ENCODE measurements around the gene OMP. TPM values are rescaled to one million over a fixed set of nuclear protein-coding genes. Genes with fewer than 3 reads are reported as not detected.

Gene OMP
- polyA plus RNA-seq, 10 donors = not detected

- no peak for DNase-seq
Measured at GRCh38 chr11:77069336-77069968, 33.2 kb upstream of the OMP start.

DNA sequence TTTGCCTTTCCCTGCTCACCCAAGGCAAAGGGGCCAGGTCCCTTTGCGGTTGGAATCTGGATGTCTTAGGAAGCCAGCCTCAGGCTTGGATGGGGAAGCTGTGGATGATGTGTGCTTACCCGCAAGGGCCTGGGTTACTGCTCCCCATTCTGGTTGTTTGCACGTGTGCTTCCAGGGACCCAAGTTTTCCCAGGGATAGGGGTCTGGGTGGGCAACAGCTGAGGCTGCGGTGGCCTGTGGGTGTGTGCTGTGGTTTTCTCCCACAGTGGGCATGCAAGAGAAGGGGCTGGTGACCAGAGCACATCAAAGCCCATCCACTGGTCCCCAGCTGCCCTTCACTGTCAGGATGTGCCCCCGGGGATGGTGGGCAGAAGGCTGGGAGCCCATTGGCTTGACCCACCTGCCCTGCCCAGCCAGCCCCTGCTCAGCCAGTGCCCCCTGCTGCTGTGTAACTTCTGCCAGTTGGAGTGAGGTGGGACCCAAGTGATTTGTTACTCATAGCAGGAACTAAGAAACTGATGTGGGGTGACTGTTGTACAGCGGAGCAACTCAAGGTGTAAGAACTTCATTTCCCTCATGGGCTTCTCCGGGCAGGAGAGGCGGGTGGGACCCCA lies 32.6 kb upstream of the OMP start:
- no peak for DNase-seq

DNA sequence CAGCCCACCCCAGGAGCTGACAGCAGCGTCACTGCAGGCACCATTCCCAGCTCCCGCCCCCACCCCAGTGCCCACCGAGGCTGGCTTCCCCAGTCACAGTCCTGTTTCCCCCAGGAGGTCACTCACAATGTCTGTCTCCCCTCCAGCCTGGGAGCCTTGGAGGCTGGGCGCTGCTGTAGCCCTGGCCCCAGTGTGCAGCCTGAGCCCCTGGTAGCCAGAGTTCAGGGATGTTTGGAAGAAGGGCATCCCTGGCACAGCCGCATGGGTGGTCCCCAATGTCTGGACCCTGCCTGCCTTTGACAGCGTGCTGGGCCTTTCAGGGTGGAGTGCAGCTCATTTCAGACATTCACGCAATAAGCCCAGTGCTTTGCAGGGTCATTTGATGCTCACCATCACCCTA lies 31.6 kb upstream of the OMP start:
- no peak for DNase-seq

- no peak for DNase-seq
Measured at GRCh38 chr11:77071671-77072605, 30.7 kb upstream of the OMP start.

DNA sequence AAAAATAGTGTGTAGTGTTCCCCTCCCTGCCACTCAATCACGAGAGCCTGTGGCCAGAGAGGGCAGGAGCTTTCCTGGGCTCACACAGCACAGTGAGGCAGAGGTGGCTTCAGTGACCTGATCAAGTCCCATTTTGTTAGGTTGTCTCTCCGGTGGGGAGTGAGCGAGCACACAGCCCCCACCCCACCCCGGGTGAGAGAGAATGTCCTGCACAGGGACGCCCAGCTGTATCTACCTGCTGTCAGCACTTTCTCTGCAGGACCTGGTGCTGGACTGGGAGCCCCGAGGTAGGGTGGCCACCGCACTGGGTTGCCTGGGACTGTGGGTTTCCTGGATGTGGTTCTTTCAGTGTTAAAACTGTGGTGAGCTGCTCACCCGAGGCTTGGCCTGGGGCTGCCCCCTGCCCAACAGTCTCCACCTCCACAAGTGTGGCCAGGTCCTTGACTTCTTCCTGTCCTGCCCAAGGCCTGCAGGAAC lies 29.8 kb upstream of the OMP start:
- no peak for DNase-seq

- DNase-seq = peak; percentile 92 to 96 (median 92)
Measured at GRCh38 chr11:77073328-77074001, 29.2 kb upstream of the OMP start.

- DNase-seq = no peak
Measured at GRCh38 chr11:77074205-77074604, 28.4 kb upstream of the OMP start.

GRCh38 chr11:77074626-77075221 lies 27.9 kb upstream of the OMP start:
- no peak for DNase-seq

DNA sequence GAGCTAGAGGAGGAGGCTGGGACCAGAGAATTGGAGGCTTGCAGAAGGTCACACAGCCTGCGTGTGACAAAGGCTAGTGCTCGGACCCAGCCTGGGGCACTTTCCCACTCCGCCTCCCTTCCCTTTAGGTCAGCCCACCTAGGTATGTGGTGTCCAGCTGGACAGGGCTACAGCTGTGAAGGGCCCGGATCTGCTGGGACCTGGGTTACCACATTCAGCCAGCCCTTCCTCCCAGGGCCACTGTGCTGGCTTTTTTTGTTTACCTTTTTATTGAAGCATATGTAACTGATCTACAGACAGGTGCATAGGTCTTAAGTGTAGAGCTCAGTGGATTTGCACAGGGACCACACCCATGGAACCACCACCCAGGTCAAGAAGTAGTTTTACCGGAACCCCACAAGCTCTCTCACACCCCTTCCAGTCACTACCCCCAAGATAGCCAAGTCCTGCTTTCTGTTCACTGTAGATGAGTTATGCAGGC lies 27.2 kb upstream of the OMP start:
- no peak for DNase-seq

DNA sequence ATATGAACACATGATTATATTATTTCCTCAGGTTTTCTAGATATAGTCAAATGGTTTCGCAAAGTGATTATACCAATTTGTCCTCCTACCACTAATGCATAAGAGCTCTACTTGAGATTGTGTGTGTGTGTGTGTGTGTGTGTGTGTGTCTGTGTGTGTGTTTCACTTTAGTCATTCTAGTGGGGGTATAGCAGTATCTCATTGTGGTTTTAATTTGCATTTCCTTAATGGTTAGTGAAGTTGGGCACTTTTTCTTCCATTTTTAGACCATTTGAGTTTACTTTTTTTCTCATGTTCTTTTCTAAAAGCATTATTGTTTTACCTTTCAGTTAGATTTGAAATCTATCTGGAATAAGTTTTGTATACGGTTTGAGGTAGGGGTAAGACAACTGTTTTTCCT lies 23.0 kb upstream of the OMP start:
- no peak for DNase-seq

DNA sequence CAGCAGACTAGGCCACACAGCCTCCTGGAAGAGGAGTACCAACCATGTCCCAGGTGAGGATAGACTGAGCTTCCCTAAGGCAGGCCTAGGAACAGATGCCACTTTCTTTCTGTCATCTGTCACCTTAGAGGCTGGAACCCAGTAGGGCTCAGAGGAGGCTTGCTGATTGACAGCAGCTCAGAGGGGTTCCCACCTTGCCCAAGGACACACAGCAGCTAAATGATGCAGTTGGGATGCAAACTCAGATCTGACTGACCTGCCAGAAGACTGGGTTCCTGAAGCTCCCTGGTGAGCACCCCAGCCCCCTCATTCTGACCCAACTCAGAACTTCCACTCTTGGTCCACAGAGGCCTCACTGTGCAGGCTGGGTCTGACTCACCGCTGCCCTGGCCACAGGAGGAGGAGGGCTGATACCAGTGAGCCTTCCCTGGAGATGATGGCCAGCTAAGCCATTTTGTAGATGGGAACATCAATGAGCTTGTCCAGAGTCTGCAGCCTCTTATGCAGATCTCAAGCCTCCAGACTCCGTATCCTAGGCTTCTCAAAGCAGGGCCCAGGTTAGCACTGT lies 21.9 kb upstream of the OMP start:
- no peak for DNase-seq

DNA sequence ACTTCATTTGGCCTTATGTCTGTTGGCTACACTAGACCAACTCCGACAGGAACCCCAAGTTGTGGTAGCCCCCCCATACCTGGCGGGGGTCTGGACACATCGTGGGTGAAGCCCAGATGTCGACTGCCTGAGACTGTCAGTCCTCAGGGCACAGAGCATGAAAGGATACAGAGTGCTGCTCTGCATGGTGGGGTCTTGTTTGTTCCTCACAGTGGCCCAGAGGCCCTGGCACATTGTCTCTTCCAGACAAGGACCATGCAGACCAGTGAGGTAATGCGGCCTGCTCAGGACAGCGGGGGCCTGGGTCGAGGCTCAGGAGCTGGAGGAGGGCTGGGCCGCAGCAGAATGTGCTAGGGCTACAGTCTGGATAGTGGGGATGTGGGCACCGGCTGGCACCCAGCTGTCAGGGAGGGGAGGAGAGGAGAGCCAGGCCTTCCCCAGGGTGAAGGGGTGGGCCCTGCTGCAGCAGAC lies 21.2 kb upstream of the OMP start:
- DNase-seq = no peak

DNA sequence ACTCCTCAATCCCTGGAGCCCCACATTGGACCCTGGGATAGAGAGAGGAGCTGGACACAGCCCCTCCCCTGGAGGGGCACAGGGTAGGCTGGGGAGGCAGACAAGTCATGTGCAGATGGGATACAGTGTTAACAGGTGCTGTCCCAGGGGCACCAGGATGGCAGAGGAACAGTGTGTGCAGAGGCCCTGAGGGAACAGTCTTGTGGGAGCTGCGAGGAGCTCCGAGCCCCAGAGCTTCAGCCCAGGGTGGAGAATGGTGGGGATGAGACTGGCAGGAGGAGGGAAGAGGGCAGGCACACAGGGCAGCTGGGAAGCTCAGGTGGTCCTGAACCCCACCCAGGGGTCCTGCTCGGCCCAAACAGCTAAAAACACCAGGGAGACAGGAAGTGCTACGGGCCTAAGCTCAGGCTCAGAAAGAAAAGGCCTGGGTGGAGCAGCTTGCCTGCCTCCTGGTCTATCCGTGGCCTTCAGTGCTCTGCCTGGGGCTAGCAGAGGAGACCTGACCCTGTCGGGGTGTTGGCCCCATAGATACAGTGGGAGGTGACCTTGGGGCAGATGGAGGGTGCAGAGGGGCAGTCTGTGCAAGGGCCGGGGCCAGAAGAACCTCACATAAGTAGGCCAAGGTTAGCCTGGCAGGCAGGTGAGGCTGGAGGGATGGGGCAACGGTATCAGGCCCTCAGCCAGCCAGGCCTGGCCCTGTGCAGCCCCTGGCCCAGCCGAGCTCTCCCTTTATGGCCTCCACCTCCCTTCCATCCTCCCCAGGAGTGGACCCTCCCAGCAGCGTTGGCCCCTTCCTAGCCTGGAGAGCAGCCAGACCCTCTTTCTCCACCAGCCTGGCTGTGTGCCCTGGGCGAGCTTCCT lies 20.4 kb upstream of the OMP start:
- no peak for DNase-seq

- DNase-seq = peak in 2 of 3 donors; percentile 32 to 70
Measured at GRCh38 chr11:77082838-77083565, 19.6 kb upstream of the OMP start.

- DNase-seq = no peak
Measured at GRCh38 chr11:77083566-77084245, 18.9 kb upstream of the OMP start.

DNA sequence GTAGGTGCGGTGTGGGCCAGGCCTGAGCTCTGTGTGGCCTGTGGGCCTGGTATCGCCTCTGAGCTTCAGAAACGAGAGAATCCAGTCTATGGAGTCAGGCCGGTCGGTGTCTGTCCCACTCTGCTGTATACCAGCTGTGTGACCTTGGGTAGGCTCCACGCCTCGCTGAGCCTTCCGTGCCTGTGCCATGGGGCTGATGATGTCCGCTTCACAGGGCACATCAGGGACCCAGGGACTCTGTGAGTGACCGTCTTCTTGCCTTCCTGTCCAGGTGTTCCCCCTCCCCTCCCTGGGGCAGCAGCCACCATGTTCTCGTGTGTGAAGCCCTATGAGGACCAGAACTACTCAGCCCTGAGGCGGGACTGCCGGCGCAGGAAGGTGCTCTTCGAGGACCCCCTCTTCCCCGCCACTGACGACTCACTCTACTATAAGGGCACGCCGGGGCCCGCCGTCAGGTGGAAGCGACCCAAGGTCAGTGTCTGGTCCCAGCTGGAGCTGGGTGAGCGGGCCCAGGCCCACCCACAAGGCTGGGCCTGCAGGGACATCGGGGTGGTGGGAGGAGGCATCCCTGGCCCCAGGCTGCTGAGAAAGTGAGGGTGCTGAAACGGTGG lies 18.0 kb upstream of the OMP start:
- no peak for DNase-seq

- no peak for DNase-seq
Measured at GRCh38 chr11:77085652-77086051, 17.0 kb upstream of the OMP start.
